NCI-H345 treated with DMSO at 0.1 percent for 48 hours (cell line): ENCODE results near the gene SESN1.

Source experiments
- DNase-seq: peaks from one replicate; lab custom pipeline; 2025; ENCODE audit not compliant: unreplicated experiment; lab: John Stamatoyannopoulos, UW

SESN1 gene

GRCh38 chr6:108966855-108967755, 127.5 kb downstream of the SESN1 start:
- DNase-seq, result no peak

DNA sequence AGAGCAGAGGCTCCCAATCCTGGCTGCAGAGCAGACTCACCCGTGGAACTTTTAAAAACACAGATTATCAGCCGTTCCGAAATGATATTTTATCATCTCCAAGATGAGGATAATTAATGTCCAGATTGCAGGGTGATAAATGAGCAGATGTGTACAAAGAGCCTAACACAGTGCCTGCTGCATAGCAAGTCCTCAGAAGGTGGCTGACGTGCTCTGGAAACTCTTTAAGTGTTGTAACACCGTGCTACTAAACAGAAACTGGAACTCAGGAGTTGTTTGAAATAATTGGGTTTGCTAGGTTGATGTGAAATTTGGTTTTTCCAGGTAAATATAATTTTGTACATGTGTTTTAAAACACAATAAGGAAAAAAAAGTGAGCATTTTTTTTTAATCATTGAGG, 128.4 kb downstream of the SESN1 start:
- no peak for DNase-seq

- no peak for DNase-seq
Measured at GRCh38 chr6:108961985-108962384, 132.7 kb downstream of the SESN1 start.

DNA sequence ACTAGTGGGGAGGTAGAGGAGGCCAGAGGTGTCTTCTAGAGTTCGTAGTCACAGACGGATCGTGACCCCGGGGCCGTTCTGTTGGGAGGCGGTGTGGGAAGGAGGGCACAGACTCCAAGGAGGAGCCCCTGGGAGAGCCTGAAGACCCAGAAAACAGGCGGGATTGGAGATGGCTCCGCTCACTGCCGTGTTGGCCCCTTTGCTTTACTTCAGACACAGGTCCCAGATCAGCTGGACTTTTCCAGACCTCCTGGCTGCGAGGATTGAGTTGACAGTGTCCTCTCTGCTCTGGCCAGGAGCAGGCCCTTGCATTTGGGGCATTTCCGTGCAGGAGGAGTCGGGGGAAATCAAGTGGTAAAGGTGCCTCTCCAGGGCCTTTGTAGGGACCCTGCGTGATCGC, 133.6 kb downstream of the SESN1 start:
- no peak for DNase-seq

DNA sequence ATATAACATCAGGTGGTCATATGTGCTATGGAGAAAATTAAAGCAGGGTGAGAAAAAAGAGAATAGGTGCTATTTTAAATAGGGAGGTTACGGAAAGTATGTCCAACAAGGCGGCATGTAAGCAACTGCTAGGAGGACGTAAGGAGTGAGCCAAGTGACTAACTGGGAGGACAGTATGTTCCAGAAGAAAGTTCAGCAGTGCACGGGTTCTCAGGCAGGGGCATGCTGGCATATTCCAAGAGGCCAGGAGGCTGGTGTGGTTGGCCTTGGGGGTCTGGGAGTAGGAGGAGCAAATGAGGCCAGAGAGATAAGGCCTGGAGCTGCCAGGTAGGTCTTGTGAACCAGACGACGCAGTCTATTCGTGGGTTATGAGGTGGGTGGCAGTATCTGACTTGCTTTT, 134.0 kb downstream of the SESN1 start:
- DNase-seq, result no peak

GRCh38 chr6:108959972-108960582, 134.6 kb downstream of the SESN1 start:
- DNase-seq, result no peak

GRCh38 chr6:108958900-108959770, 135.5 kb downstream of the SESN1 start:
- no peak for DNase-seq

- DNase-seq, result no peak
Measured at GRCh38 chr6:108957221-108957620, 137.4 kb downstream of the SESN1 start.

DNA sequence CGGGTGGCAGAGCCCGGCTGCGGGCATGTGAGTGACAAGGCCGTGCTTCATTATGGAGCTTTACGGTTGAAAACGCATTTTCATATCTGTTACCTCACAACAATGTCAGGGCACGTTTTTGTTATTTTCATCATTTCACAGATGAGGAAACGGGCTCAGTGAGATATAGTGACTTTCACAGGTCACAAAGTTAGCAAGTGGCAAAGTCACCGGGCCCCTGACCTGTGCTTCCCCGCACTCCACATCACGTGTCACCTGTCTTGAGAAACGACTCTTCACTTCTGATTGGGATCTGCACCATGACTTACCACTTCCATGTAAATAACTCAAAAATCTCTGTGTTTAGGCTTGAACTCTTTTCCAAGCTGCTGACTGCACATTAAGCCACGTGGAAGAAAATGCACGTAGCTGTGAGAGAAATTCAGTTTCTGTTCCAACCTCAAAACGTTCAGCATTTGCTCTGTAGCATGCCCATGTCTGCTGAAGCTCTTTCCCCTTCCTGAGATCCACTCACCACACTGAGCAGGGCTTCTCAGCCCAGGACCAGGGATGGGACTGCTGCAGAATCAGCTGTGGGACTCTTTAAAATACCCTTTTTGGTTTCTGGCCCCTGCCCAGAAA, 139.2 kb downstream of the SESN1 start:
- no peak for DNase-seq

GRCh38 chr6:108953681-108954080, 141.0 kb downstream of the SESN1 start:
- DNase-seq, result no peak

DNA sequence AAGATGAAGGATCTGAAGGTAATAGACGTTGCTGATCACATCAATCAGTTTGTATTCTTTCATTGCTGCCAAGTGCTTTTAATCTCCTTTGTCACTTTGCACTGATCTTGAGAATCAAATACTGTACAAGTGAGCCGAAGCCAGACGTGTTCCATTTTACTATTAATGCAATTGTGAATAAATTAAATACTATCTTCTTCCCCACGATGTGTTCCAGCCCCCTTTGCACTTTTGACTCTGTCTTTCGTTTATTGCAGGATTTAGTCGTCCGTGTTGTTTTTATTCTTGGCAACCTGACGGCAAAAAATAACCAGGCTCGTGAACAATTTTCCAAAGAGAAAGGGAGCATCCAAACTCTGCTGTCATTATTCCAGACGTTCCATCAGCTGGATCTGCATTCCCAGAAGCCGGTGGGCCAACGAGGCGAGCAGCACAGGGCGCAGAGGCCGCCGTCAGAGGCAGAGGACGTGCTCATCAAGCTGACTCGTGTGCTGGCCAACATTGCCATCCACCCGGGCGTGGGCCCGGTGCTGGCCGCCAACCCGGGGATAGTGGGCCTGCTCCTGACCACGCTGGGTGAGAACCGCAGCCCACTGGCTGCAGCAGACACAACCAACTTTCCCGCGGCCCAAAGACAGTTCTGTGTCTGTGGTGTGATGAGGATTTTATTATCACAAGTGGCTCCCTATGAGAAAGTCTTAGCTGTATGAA, 141.7 kb downstream of the SESN1 start:
- DNase-seq, result no peak

DNA sequence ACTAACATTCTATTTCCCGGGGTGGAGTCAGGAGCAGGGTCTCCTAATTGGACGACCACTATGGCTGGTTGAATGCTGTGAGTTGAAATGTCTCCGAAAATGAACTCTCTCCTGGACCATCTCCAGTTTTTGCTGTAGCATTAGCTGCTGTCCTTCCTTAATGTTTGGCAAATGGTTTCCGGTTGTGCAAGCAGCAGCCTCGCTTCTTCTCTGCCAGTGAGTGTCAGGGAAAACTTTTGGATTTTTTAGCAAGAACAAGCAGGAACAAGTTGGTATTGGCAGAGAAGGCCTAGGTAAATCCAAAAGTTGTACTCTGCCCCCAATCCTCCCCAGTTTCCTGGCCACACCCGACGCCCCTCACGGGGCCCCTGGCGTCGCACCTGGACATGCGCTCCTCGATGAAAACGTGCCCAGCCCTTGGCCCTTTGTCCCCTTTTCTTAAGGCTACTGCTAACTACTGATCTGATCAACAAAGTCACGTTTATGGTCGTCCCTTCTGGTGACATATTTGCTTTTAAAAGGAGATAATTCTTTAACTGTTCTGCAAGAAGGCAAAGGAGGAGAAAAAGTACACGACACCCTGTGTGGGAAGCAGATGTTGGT, 143.2 kb downstream of the SESN1 start:
- no peak for DNase-seq

- no peak for DNase-seq
Measured at GRCh38 chr6:108948181-108948661, 146.4 kb downstream of the SESN1 start.

- DNase-seq, result no peak
Measured at GRCh38 chr6:108947114-108947854, 147.4 kb downstream of the SESN1 start.

GRCh38 chr6:108946695-108947094, 148.0 kb downstream of the SESN1 start:
- DNase-seq, result no peak

- no peak for DNase-seq
Measured at GRCh38 chr6:108945681-108946159, 148.9 kb downstream of the SESN1 start.

DNA sequence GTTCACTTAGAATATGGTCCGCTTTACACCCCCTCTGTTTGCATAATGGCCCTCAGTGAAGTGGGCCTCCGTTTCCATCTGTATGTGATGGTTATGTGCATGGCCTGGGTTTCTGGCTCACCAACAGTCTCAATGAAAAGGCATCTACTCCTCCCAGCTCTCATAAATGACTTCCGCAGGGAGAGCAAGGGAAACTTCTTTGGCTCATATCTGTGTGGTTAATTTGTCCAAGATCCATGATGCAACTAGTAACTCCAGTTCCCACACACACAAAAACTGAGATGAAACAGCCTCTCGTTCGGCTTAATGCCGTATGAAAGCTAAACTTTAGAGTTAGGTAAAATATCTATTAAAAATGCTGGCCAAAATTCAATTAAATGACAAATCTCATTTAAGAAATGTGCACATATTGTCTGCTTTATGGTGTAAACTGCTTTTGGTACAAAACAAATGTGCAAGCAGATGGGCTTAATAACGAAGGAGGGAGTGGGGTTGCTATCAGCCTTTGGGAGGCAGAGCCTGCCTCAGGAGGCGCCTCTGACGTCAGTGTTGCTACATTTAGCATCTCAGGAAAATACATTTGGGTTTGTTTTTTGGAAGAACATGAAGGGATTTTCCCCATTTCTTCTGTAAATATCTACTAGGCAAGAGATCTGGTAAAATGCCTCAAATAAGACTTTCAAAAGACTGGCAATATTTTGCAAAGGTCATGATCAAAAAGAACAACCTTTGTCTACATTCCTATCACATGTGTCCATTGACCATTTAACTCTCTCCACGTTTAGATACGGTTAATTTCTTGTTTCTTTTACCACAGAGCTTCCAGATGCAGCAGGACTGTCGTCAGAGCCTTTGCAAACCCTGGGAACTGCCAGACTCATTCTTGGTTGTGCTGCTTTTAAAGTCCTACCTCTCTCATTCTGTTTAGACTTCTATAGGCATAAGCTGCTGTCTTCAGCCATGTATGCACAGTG, 149.7 kb downstream of the SESN1 start:
- DNase-seq, result no peak

GRCh38 chr6:108944071-108944470, 150.6 kb downstream of the SESN1 start:
- DNase-seq, result no peak
